ENCODE data around the gene TMEM259. TPM values are rescaled to one million over a fixed set of nuclear protein-coding genes. Genes with fewer than 3 reads are reported as not detected.
A peak's percentile ranks its signal among the peaks of the same experiment; 100 is the strongest.

Gene TMEM259
- total and polyA plus RNA-seq, 2 experiments from 2014 or later: 82.8 to 196 TPM

GRCh38 chr19:1017115-1017905 is 3.6 kb downstream of the TMEM259 start:
- Mint-ChIP-seq H3K9me3 (peaks cover 3% of the 10 kb centered on the region; the same call in 2 of the 3 replicates), H3K36me3 (ENCODE audit: low read depth) (peaks cover 3% of the 10 kb centered on the region; the same call in 2 of the 3 replicates), H3K27ac (peak overlapping the region; percentile 83), H3K27me3 (ENCODE audit: insufficient read depth, low read depth, poor library complexity) (peaks cover 13% of the 10 kb centered on the region), H3K4me1 (peaks cover 26% of the 10 kb centered on the region), H3K4me3 (peak overlapping the region; percentile 38; the same call in 2 of the 3 replicates)
- TF ChIP-seq EZH2 (IDR thresholded peaks at IDR 0.05; ENCODE audit: low read depth, unreplicated experiment) (no peak), CREB1 (CRISPR knock-in tag; IDR thresholded peaks at IDR 0.05; ENCODE audit: low read depth) (no peak), JUNB (IDR thresholded peaks at IDR 0.05; ENCODE audit: unreplicated experiment) (no peak), POLR2AphosphoS5 (IDR thresholded peaks at IDR 0.05; ENCODE audit: low read depth) (no peak), ZNF114 (CRISPR knock-in tag; IDR thresholded peaks at IDR 0.05) (no peak), STAT1 (IDR thresholded peaks at IDR 0.05; ENCODE audit: unreplicated experiment) (no peak), NANOG (IDR thresholded peaks at IDR 0.05; ENCODE audit: borderline replicate concordance) (no peak), ZNF331 (CRISPR knock-in tag; IDR thresholded peaks at IDR 0.05; ENCODE audit: low read depth) (no peak), EZH2phosphoT487 (IDR thresholded peaks at IDR 0.05; ENCODE audit: unreplicated experiment) (no peak)
- TF ChIP-seq, protein P1, sequence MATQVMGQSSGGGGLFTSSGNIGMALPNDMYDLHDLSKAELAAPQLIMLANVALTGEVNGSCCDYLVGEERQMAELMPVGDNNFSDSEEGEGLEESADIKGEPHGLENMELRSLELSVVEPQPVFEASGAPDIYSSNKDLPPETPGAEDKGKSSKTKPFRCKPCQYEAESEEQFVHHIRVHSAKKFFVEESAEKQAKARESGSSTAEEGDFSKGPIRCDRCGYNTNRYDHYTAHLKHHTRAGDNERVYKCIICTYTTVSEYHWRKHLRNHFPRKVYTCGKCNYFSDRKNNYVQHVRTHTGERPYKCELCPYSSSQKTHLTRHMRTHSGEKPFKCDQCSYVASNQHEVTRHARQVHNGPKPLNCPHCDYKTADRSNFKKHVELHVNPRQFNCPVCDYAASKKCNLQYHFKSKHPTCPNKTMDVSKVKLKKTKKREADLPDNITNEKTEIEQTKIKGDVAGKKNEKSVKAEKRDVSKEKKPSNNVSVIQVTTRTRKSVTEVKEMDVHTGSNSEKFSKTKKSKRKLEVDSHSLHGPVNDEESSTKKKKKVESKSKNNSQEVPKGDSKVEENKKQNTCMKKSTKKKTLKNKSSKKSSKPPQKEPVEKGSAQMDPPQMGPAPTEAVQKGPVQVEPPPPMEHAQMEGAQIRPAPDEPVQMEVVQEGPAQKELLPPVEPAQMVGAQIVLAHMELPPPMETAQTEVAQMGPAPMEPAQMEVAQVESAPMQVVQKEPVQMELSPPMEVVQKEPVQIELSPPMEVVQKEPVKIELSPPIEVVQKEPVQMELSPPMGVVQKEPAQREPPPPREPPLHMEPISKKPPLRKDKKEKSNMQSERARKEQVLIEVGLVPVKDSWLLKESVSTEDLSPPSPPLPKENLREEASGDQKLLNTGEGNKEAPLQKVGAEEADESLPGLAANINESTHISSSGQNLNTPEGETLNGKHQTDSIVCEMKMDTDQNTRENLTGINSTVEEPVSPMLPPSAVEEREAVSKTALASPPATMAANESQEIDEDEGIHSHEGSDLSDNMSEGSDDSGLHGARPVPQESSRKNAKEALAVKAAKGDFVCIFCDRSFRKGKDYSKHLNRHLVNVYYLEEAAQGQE (IDR thresholded peaks at IDR 0.05; ENCODE audit: unreplicated experiment): no peak
- TF ChIP-seq, protein P2, sequence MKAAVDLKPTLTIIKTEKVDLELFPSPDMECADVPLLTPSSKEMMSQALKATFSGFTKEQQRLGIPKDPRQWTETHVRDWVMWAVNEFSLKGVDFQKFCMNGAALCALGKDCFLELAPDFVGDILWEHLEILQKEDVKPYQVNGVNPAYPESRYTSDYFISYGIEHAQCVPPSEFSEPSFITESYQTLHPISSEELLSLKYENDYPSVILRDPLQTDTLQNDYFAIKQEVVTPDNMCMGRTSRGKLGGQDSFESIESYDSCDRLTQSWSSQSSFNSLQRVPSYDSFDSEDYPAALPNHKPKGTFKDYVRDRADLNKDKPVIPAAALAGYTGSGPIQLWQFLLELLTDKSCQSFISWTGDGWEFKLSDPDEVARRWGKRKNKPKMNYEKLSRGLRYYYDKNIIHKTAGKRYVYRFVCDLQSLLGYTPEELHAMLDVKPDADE (IDR thresholded peaks at IDR 0.05): no peak
- TF ChIP-seq, protein P3, sequence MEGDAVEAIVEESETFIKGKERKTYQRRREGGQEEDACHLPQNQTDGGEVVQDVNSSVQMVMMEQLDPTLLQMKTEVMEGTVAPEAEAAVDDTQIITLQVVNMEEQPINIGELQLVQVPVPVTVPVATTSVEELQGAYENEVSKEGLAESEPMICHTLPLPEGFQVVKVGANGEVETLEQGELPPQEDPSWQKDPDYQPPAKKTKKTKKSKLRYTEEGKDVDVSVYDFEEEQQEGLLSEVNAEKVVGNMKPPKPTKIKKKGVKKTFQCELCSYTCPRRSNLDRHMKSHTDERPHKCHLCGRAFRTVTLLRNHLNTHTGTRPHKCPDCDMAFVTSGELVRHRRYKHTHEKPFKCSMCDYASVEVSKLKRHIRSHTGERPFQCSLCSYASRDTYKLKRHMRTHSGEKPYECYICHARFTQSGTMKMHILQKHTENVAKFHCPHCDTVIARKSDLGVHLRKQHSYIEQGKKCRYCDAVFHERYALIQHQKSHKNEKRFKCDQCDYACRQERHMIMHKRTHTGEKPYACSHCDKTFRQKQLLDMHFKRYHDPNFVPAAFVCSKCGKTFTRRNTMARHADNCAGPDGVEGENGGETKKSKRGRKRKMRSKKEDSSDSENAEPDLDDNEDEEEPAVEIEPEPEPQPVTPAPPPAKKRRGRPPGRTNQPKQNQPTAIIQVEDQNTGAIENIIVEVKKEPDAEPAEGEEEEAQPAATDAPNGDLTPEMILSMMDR (conservative IDR thresholded peaks at IDR 0.05; ENCODE audit: low read depth in 2 of 2): no peak
- TF ChIP-seq, protein P4, sequence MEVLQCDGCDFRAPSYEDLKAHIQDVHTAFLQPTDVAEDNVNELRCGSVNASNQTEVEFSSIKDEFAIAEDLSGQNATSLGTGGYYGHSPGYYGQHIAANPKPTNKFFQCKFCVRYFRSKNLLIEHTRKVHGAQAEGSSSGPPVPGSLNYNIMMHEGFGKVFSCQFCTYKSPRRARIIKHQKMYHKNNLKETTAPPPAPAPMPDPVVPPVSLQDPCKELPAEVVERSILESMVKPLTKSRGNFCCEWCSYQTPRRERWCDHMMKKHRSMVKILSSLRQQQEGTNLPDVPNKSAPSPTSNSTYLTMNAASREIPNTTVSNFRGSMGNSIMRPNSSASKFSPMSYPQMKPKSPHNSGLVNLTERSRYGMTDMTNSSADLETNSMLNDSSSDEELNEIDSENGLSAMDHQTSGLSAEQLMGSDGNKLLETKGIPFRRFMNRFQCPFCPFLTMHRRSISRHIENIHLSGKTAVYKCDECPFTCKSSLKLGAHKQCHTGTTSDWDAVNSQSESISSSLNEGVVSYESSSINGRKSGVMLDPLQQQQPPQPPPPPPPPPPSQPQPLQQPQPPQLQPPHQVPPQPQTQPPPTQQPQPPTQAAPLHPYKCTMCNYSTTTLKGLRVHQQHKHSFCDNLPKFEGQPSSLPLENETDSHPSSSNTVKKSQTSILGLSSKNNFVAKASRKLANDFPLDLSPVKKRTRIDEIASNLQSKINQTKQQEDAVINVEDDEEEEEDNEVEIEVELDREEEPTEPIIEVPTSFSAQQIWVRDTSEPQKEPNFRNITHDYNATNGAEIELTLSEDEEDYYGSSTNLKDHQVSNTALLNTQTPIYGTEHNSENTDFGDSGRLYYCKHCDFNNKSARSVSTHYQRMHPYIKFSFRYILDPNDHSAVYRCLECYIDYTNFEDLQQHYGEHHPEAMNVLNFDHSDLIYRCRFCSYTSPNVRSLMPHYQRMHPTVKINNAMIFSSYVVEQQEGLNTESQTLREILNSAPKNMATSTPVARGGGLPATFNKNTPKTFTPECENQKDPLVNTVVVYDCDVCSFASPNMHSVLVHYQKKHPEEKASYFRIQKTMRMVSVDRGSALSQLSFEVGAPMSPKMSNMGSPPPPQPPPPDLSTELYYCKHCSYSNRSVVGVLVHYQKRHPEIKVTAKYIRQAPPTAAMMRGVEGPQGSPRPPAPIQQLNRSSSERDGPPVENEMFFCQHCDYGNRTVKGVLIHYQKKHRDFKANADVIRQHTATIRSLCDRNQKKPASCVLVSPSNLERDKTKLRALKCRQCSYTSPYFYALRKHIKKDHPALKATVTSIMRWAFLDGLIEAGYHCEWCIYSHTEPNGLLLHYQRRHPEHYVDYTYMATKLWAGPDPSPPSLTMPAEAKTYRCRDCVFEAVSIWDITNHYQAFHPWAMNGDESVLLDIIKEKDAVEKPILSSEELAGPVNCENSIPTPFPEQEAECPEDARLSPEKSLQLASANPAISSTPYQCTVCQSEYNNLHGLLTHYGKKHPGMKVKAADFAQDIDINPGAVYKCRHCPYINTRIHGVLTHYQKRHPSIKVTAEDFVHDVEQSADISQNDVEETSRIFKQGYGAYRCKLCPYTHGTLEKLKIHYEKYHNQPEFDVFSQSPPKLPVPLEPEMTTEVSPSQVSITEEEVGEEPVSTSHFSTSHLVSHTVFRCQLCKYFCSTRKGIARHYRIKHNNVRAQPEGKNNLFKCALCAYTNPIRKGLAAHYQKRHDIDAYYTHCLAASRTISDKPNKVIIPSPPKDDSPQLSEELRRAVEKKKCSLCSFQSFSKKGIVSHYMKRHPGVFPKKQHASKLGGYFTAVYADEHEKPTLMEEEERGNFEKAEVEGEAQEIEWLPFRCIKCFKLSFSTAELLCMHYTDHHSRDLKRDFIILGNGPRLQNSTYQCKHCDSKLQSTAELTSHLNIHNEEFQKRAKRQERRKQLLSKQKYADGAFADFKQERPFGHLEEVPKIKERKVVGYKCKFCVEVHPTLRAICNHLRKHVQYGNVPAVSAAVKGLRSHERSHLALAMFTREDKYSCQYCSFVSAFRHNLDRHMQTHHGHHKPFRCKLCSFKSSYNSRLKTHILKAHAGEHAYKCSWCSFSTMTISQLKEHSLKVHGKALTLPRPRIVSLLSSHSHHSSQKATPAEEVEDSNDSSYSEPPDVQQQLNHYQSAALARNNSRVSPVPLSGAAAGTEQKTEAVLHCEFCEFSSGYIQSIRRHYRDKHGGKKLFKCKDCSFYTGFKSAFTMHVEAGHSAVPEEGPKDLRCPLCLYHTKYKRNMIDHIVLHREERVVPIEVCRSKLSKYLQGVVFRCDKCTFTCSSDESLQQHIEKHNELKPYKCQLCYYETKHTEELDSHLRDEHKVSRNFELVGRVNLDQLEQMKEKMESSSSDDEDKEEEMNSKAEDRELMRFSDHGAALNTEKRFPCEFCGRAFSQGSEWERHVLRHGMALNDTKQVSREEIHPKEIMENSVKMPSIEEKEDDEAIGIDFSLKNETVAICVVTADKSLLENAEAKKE (CRISPR knock-in tag; IDR thresholded peaks at IDR 0.05): no peak
- ATAC-seq (no peak), DNase-seq (ENCODE audit: low spot score) (no peak)
- H3K4me3 ChIP-seq: no peak overlapping the region
- H3K4me1 ChIP-seq (ENCODE audit: insufficient read depth): peaks cover 8% of the 10 kb centered on the region; the same call in 1 of the 2 replicates
- H3K79me2 ChIP-seq (replicated peaks; ENCODE audit: insufficient read depth): peaks cover 72% of the 10 kb centered on the region
- no peaks in the 10 kb centered on the region for H3K36me3 ChIP-seq (ENCODE audit: insufficient read depth)
- no peaks in the 10 kb centered on the region for H3K9me2 ChIP-seq (ENCODE audit: insufficient read depth)
- H3K27ac ChIP-seq (ENCODE audit: low read depth): peak overlapping the region; percentile 76; the same call in 1 of the 2 replicates
- no peaks in the 10 kb centered on the region for H3K27me3 ChIP-seq (ENCODE audit: insufficient read depth)
- no peak overlapping the region for H2AFZ ChIP-seq
- peaks cover 9% of the 10 kb centered on the region; the same call in 1 of the 2 replicates for H3F3A ChIP-seq (replicated peaks; ENCODE audit: low read depth)
- H3K4me2 ChIP-seq: no peak overlapping the region; the same call in 1 of the 2 replicates
- peaks cover 20% of the 10 kb centered on the region for H4K20me1 ChIP-seq (replicated peaks; ENCODE audit: insufficient read depth)

Measured in GM23338 (cell line).